Parathyroid adenoma (tissue), 2 donors: ENCODE results near the gene SLC31A1.

Experiments
- H2AFZ ChIP-seq: fragments of 300-600 bp; sonication (generic); one replicate; pipeline ENCODE4 v1.7.0; 2017; ENCODE audit warnings: antibody characterized with exemption, mild to moderate bottlenecking
- H3K27ac ChIP-seq: fragments of 300-600 bp; sonication (generic); one replicate; pipeline ENCODE4 v1.7.0; 2017
- H3K27me3 ChIP-seq: fragments of 300-600 bp; sonication (generic); one replicate; pipeline ENCODE4 v1.7.0; 2017; ENCODE audit warnings: low read length; ENCODE audit not compliant: control insufficient read depth, insufficient read depth
- H3K36me3 ChIP-seq: fragments of 300-600 bp; sonication (generic); one replicate; pipeline ENCODE4 v1.7.0; 2017; ENCODE audit warnings: low read length; ENCODE audit not compliant: control insufficient read depth, insufficient read depth
- H3K4me1 ChIP-seq: fragments of 300-600 bp; sonication (generic); one replicate; pipeline ENCODE4 v1.7.0; 2017; ENCODE audit warnings: control low read depth
- H3K4me2 ChIP-seq: fragments of 300-600 bp; sonication (generic); one replicate; pipeline ENCODE4 v1.7.0; 2017; ENCODE audit warnings: low read length
- H3K4me3 ChIP-seq: fragments of 300-600 bp; sonication (generic); one replicate; pipeline ENCODE4 v1.7.0; 2017; ENCODE audit warnings: low read depth, low read length
- H3K79me2 ChIP-seq: fragments of 300-600 bp; sonication (generic); one replicate; pipeline ENCODE4 v1.7.0; 2017; ENCODE audit warnings: control low read depth
- H3K9ac ChIP-seq: fragments of 300-600 bp; sonication (generic); one replicate; pipeline ENCODE4 v1.7.0; 2017; ENCODE audit warnings: mild to moderate bottlenecking
- H3K9me3 ChIP-seq: fragments of 300-600 bp; sonication (generic); one replicate; pipeline ENCODE4 v1.7.0; 2017; ENCODE audit warnings: low read length; ENCODE audit not compliant: control insufficient read depth
- CTCF ChIP-seq: fragments of 300-600 bp; sonication (generic); IDR thresholded peaks from one replicate; pipeline ENCODE4 v1.7.0; 2017; ENCODE audit warnings: antibody characterized with exemption, mild to moderate bottlenecking
- donor health status: primary hyperparathyroidism.

The SLC31A1 gene

DNA sequence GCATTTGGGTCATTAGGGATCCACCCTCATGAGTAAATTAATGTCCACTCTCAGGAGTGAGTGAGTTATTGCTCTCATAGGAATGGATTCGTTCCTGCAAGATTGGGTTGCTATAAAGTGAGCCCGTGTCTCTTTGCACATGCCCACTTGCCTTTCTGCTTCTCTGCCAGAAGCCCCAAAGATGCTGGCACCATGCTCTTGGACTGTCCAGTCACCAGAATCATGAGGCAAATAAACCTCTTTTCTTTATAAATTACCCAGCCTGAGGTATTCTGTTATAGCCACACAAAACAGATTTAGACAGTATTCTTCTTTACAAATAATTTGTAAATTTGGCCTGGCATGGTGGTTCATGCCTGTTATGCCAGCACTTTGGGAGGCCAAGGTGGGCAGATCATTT, 29.5 kb downstream of the SLC31A1 start:
- Histone ChIP-seq H3K27me3 (no peaks in the 10 kb centered on the region), H3K9me3 (no peaks in the 10 kb centered on the region), H2AFZ (no peak overlapping the region), H3K79me2 (peaks cover 3% of the 10 kb centered on the region), H3K36me3 (no peaks in the 10 kb centered on the region), H3K27ac (no peak overlapping the region), H3K4me2 (no peak overlapping the region), H3K4me3 (no peak overlapping the region), H3K4me1 (no peaks in the 10 kb centered on the region), H3K9ac (no peak overlapping the region)
- no peak for TF ChIP-seq CTCF

DNA sequence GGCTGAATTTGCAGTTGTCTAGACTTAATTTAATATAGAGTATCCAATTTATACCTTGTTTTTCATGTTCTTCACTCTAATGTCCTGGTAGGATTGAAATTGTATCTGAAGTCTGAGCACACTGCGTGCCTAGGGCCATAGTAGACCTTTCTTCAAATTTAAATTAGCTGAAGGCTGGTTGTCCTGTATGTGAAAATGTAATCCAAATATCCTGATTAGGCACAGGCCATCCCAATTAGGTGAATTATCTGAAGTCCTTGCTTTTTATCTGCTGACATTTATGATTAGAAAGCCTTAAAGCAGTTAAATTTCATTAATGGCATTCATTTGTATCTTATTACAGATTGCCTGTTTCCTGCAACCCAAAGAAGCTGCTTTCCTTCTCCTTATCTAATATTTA, 33.6 kb downstream of the SLC31A1 start:
- H2AFZ ChIP-seq: no peak overlapping the region
- H3K36me3 ChIP-seq: no peaks in the 10 kb centered on the region
- H3K9me3 ChIP-seq: no peaks in the 10 kb centered on the region
- no peaks in the 10 kb centered on the region for H3K27me3 ChIP-seq
- H3K79me2 ChIP-seq: peaks cover 3% of the 10 kb centered on the region
- no peak overlapping the region for H3K9ac ChIP-seq
- TF ChIP-seq CTCF: no peak
- H3K4me2 ChIP-seq: no peak overlapping the region
- no peaks in the 10 kb centered on the region for H3K4me1 ChIP-seq
- H3K4me3 ChIP-seq: no peak overlapping the region
- no peak overlapping the region for H3K27ac ChIP-seq

DNA sequence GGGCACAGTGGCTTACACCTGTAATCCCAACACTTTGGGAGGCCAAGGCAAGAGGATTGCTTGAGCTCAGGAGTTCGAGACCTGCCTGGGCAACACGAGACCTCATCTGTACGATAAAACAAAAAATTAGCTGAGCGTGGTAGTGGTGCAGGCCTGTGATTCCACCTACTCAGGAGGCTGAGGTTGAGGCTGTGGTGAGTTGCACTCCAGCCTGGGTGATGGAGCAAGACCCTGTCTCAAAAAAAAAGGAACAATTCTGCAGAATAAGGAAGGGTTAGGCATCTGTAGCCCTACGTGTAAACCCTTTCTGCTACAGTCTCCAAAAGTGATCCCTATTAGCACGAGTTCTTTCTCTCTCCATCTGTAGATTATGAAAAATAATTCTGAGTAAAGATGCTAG, 34.1 kb downstream of the SLC31A1 start:
- Histone ChIP-seq H3K27ac (no peak overlapping the region), H3K9ac (no peak overlapping the region), H3K9me3 (no peaks in the 10 kb centered on the region), H3K79me2 (peaks cover 3% of the 10 kb centered on the region), H3K4me2 (no peak overlapping the region), H2AFZ (no peak overlapping the region), H3K27me3 (no peaks in the 10 kb centered on the region), H3K4me3 (no peak overlapping the region), H3K36me3 (no peaks in the 10 kb centered on the region), H3K4me1 (no peaks in the 10 kb centered on the region)
- no peak for TF ChIP-seq CTCF

- no peak overlapping the region for H3K9ac ChIP-seq
- no peak overlapping the region for H3K27ac ChIP-seq
- H3K4me2 ChIP-seq: no peak overlapping the region
- no peak overlapping the region for H3K4me3 ChIP-seq
- H2AFZ ChIP-seq: no peak overlapping the region
- H3K27me3 ChIP-seq: no peaks in the 10 kb centered on the region
- no peak for TF ChIP-seq CTCF
- H3K9me3 ChIP-seq: no peaks in the 10 kb centered on the region
- no peaks in the 10 kb centered on the region for H3K36me3 ChIP-seq
- no peaks in the 10 kb centered on the region for H3K4me1 ChIP-seq
- H3K79me2 ChIP-seq: no peaks in the 10 kb centered on the region
These were observed 36.5 kb downstream of the SLC31A1 start for GRCh38 chr9:113257863-113258262.

- Histone ChIP-seq H3K9me3 (no peaks in the 10 kb centered on the region), H3K4me3 (no peak overlapping the region), H3K9ac (no peak overlapping the region), H3K36me3 (no peaks in the 10 kb centered on the region), H3K79me2 (no peaks in the 10 kb centered on the region), H2AFZ (no peak overlapping the region), H3K27me3 (no peaks in the 10 kb centered on the region), H3K4me1 (no peaks in the 10 kb centered on the region), H3K27ac (no peak overlapping the region), H3K4me2 (no peak overlapping the region)
- TF ChIP-seq CTCF: no peak
These were observed 36.9 kb downstream of the SLC31A1 start for GRCh38 chr9:113258282-113258681.
